HG03439 (cell line): Measurements from ENCODE around the gene TMEM163.
"Not testable (repeated sequence)": the region's sequence is repeated elsewhere in the genome, so short reads cannot be mapped to it uniquely, and the experiment has no call there.

Experiments
- ATAC-seq: cut with Tn5 transposase; IDR thresholded peaks from one replicate; pipeline ENCODE4 v1.9.1; 2021; ENCODE audit warnings: mild to moderate bottlenecking, moderate library complexity; ENCODE audit not compliant: unreplicated experiment

Gene TMEM163

GRCh38 chr2:134499307-134499926 is 219.4 kb downstream of the TMEM163 start:
- ATAC-seq: no peak

- ATAC-seq: no peak
Measured at GRCh38 chr2:134498654-134499053, 220.1 kb downstream of the TMEM163 start.

GRCh38 chr2:134493797-134494196 is 225.0 kb downstream of the TMEM163 start:
- ATAC-seq: no peak

DNA sequence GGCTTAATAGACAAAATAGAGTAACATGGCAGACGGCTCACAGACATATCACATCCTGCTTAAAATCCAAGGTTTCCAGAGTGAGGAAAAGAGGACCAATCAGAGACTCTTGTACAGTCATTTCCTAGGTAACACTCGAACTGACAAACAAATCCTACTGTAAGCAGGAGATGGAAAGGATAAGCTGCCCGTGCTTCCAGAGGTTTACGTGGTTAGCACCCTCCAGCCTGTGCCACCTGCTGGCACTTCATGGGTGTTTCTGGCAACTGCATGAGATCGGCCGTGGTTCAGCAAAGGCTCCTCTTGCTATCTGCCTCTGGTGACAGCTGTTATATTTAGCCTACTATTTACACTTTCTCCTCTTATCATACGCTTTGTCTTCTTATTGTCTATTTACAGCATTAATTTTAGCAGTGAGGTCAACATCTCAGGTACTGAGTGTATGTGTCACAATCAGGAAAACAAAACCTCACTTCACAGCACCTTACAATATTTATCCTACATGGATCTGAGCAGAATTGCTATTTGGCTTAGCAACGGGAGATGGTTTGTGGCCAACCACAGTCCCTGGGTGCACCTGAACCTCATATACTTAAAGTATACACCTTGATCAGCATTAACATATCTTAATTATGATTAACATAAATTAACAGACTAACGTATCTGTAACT is 226.9 kb downstream of the TMEM163 start:
- ATAC-seq: no peak

- ATAC-seq: no peak
Measured at GRCh38 chr2:134491022-134491421, 227.8 kb downstream of the TMEM163 start.

GRCh38 chr2:134490559-134490958 is 228.2 kb downstream of the TMEM163 start:
- no peak for ATAC-seq

- ATAC-seq: no peak
Measured at GRCh38 chr2:134489732-134490384, 228.9 kb downstream of the TMEM163 start.

DNA sequence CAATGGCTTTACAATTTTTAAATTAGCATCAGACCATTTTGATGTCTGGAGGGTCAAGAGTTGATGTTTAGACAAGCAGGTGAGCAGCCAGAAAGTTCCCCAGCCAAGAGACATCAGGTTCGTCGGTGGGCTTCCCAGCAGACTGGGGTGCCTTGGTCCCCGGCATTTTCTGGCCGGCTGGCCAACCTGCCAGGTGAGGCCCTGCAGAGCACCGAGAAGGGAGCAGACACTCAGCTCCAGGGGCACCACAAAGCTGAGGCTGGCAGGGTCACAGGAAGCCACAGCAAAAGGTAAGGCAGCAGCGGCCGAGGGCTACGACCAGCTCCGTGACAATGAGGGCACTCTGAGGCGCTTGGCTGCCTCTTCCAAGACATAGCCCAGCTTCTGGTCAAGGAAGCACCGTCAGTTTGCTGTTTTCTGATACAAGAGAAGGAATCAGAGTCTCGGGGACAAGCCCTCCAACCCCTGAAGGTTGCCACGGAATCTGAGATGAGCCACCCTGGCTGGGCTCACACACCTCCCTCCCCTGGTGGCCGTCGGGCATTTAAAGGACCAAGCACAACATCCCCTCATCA is 235.9 kb downstream of the TMEM163 start:
- no peak for ATAC-seq

DNA sequence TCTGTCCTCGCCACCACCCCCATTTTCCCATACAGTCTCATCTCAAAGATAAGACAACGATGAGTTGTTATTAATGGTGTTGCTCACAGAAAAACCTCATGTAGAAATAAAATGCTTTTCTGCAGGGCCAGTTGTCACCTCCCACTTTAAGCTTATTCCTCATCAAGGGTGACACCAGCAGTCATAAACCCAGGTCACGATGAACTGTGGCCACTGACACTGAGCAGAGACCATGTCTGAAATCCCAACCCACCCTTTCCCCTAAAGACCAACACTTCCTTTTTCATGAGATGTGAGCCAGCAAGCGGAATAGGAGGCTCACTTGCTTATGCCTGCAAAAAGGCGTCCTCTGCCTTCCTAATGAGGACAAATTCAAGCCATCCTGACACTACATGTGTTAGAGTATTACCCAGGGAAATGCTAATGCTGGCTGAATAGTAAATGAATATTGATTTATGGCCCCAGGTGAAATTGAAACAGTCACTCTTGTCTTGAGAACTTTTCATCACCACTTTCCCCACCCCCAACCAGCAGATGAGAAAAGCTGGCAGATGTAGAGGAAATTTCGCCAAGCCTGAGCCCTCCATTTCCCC is 236.6 kb downstream of the TMEM163 start:
- ATAC-seq: no peak

DNA sequence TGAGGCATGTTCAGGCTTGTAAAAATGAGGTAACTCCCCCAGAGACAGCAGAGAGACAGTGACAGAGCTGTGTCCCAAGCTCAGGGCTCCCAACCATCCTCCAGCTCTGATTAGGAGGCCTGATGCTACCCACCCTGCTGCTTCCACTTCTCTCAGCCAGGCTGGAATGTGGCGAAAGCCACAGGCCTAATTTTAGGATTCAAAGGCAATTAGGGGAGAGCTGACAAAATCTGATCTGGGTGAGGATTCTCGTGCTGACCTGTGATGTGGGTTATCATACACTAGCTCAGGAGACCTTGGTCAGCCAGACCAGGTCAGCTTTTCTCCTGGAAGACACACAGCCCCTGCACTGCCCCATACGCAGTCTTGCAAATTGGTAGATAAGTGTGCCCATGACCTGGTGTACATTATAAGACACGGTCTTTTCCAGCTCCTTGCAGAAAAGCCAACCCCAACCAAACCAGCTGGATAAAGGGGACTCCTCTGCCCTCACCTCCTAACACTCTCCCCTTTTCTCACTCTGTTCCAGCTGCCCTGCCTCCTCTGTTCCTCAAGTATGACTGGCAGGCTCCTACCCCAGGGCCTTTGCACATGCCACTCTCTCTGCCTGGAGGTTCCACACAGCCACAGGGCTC is 239.0 kb downstream of the TMEM163 start:
- ATAC-seq: no peak

DNA sequence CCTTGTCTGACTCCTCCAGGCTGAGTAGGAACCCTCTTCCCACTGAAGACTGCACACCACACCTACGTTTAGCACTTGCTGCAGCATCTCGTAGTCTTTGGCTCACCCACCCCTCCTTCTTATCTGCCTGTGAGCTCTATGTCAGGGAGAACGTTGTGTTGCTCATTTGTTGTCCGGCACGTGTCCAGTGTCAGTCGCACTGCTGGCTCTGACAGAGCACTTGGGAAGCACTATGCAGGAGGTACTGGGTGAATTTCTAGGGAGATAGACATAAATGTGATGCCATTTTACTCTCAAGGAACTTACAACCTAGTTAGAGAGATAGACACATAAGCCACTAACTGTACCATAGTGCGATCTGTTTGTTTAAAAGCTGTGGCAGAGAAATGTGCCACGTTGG is 241.8 kb downstream of the TMEM163 start:
- ATAC-seq: not testable (repeated sequence)

- no peak for ATAC-seq
Measured at GRCh38 chr2:134470561-134471168, 248.1 kb downstream of the TMEM163 start.

DNA sequence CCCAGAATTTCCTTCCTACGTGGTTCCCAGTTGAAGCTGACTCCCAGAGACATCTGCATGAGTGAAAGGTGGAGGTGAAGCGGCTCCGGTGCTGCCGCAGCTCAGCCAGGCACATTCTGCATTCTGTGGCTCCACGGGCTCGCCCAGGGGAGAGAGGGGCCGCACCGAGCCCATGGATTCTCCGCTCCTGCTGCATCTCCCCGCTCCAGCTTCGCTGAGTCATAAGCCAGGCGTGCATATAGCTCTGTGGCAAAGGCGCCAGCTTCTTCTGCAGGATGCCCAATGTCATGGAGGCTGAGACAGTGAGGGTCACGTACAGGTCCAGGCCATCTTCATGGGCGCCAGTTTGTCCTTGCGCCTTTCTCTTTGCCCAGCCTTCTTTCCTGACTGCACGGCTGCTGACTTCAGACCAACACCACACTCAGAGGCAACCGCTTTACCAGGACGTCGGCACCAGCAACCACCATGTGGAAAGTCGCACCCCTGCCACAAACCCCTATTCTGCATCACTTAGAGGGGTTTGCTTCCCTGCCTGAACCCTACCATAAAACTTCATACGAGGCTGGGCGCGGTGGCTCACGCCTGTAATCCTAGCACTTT is 249.2 kb downstream of the TMEM163 start:
- no peak for ATAC-seq

- ATAC-seq: no peak
Measured at GRCh38 chr2:134468776-134469175, 250.0 kb downstream of the TMEM163 start.

DNA sequence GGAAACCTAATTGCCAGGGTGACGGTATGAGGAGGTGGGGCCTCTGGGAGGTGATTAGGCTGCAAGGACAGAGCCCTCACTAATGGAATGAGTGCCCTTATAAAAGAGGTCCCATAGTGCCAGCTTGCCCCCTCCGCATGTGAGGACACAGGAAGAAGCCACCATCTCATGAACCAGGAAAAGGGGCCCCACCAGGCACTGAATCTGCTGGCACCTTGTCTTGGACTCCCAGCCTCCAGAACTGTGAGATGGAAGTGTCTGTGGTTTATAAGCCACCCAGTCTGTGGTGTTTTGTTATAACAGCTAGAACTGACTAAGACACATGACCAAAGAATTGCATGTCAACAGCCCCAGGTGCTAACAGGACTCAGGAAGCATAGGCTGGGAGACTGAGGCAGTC is 250.6 kb downstream of the TMEM163 start:
- ATAC-seq: no peak

- no peak for ATAC-seq
Measured at GRCh38 chr2:134466141-134466540, 252.7 kb downstream of the TMEM163 start.

- no peak for ATAC-seq
Measured at GRCh38 chr2:134465228-134466105, 253.3 kb downstream of the TMEM163 start.

DNA sequence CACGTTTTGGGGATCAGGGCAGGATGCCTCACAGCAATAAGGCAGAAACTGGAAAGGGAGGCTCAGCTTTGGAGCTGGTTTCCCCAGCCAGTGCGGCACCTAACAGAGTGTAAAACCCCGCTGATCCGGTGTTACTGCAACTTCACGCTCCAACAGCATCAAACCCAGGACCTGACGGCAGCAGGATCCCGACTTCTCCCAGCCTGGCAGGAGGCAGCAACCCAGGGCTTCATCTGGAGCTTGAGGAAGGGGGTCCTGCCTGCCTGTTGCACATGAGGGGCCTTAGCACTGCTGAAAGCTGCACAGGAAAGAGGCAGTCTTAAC is 255.1 kb downstream of the TMEM163 start:
- ATAC-seq: no peak
